GM12891 (cell line): ENCODE data around the gene POR.

Experiments used
- POLR2A ChIP-seq: IDR thresholded peaks from 2 replicates; pipeline ENCODE4 v1.6.1; 2011; ENCODE audit warnings: low read depth, low read length, control low read depth
- POLR2AphosphoS5 ChIP-seq: IDR thresholded peaks from 2 replicates; pipeline ENCODE4 v1.6.1; 2011; ENCODE audit warnings: low read depth, low read length, control low read depth
- SPI1 ChIP-seq: IDR thresholded peaks from 2 replicates; pipeline ENCODE4 v1.6.1; 2011; ENCODE audit warnings: low read depth, low read length, control low read depth

- no peak for TF ChIP-seq POLR2A
- TF ChIP-seq POLR2AphosphoS5 = no peak
- no peak for TF ChIP-seq SPI1
Observed at GRCh38 chr7:75969704-75970498, 54.9 kb downstream of the POR start.
